ENCODE data around the gene HAUS8. TPM values are rescaled to one million over a fixed set of nuclear protein-coding genes. Genes with fewer than 3 reads are reported as not detected.

HAUS8 gene
- total and polyA plus RNA-seq, 2 of the 13 experiments (the other 11 are each of a cell fraction or from before 2014, with no cell fraction given): 7.8 to 17.5 TPM

- TF ChIP-seq ZSCAN21 (CRISPR knock-in tag; IDR thresholded peaks at IDR 0.05; ENCODE audit: borderline replicate concordance) (peak; percentile 70; the same call in 1 of the 2 replicates), POGZ (CRISPR knock-in tag; IDR thresholded peaks at IDR 0.05) (peak; percentile 88), PHF8 (CRISPR knock-in tag; IDR thresholded peaks at IDR 0.05) (peak; percentile 79), ZNF713 (CRISPR knock-in tag; IDR thresholded peaks at IDR 0.05) (peak; percentile 89; the same call in 1 of the 2 replicates), IKZF5 (CRISPR knock-in tag; IDR thresholded peaks at IDR 0.05) (0 out of 2 replicates have a peak, but pooled peaks have one; percentile 17), HNF1B (CRISPR knock-in tag; IDR thresholded peaks at IDR 0.05) (peak; percentile 91), ZFX (CRISPR knock-in tag; IDR thresholded peaks at IDR 0.05; ENCODE audit: low read depth) (peak; percentile 73), SAFB2 (CRISPR knock-in tag; IDR thresholded peaks at IDR 0.05; ENCODE audit: borderline replicate concordance, low read depth) (no peak; the same call in 1 of the 2 replicates), FOXO1 (CRISPR knock-in tag; IDR thresholded peaks at IDR 0.05) (peak; percentile 14; the same call in 1 of the 2 replicates), TFDP1 (CRISPR knock-in tag; IDR thresholded peaks at IDR 0.05; ENCODE audit: borderline replicate concordance) (peak; percentile 98), ZNF253 (CRISPR knock-in tag; IDR thresholded peaks at IDR 0.05; ENCODE audit: borderline replicate concordance) (no peak), ZNF556 (CRISPR knock-in tag; IDR thresholded peaks at IDR 0.05; ENCODE audit: borderline replicate concordance) (peak; percentile 32; the same call in 1 of the 2 replicates), DNMT3B (CRISPR knock-in tag; conservative IDR thresholded peaks at IDR 0.05) (peak; percentile 71; the same call in 1 of the 2 replicates), TMF1 (CRISPR knock-in tag; IDR thresholded peaks at IDR 0.05; ENCODE audit: low read depth) (0 out of 2 replicates have a peak, but pooled peaks have one; percentile 39), PREB (CRISPR knock-in tag; IDR thresholded peaks at IDR 0.05) (no peak), XRCC5 (optimal IDR thresholded peaks at IDR 0.05; ENCODE audit: low read length) (peak; percentile 94), ZNF563 (CRISPR knock-in tag; IDR thresholded peaks at IDR 0.05) (0 out of 2 replicates have a peak, but pooled peaks have one; percentile 59), RFX5 (IDR thresholded peaks at IDR 0.05; ENCODE audit: low read depth, low read length) (0 out of 2 replicates have a peak, but pooled peaks have one; percentile 41), HOXA9 (CRISPR knock-in tag; IDR thresholded peaks at IDR 0.05; ENCODE audit: borderline replicate concordance) (no peak), ARNT2 (CRISPR knock-in tag; IDR thresholded peaks at IDR 0.05; ENCODE audit: low read depth) (peak; percentile 84), ARNTL (CRISPR knock-in tag; IDR thresholded peaks at IDR 0.05) (peak; percentile 59), DMAP1 (CRISPR knock-in tag; IDR thresholded peaks at IDR 0.05) (peak; percentile 73; the same call in 1 of the 2 replicates), SIN3A (IDR thresholded peaks at IDR 0.05; ENCODE audit: borderline replicate concordance, low read depth, low read length) (peak; percentile 97; the same call in 1 of the 2 replicates), ZNF256 (CRISPR knock-in tag; conservative IDR thresholded peaks at IDR 0.05) (0 out of 2 replicates have a peak, but pooled peaks have one; percentile 20)
These were observed at the start of gene HAUS8, which contains the start of gene MYO9B (continued) for GRCh38 chr19:17075035-17075863.

Measured in HepG2 (cell line).